ENCODE results near the gene HTT. TPM values are rescaled to one million over a fixed set of nuclear protein-coding genes. Genes with fewer than 3 reads are reported as not detected.

The HTT gene
- total RNA-seq, 1 donor from 2014 or later: 32.5 TPM

DNA sequence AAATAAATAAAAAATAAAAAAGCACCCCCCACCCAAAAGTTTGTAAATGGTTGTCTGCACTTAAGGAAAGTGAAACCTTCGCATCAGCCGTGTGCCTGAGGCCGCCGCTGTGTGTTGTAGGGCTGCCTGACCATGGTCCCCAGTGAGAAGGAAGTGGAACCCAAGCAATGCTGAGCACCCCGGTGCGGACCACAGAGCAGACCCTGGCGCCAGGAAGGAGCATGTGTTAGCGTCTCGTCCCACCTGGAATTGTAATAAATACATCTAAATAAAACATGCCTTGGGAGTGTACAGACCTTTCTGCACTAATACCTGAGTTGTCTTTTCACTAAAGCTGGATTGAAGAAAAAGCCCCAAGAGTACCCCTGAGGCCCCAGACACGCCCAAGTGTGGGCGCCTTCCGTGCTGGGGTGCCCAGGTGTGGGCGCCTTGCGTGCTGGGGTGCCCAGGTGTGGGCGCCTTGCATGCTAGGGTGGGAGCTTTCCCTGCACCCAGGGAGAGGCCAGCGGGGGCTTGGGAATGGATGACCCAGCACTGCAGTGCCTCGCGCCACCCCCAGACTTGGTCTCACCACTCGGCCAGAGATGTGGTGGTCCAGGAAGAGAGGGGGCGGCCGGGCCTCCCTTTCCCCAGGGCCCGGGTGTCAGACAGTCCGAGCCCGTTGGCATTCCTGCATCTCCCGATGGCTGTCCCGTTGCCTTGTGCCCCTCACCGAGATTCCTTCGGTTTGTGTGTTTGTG, 33.9 kb upstream of the HTT start:
- H3K4me3 ChIP-seq (ENCODE audit: low read depth, low read length): peak overlapping the region; percentile 60
- TF ChIP-seq, protein P1, sequence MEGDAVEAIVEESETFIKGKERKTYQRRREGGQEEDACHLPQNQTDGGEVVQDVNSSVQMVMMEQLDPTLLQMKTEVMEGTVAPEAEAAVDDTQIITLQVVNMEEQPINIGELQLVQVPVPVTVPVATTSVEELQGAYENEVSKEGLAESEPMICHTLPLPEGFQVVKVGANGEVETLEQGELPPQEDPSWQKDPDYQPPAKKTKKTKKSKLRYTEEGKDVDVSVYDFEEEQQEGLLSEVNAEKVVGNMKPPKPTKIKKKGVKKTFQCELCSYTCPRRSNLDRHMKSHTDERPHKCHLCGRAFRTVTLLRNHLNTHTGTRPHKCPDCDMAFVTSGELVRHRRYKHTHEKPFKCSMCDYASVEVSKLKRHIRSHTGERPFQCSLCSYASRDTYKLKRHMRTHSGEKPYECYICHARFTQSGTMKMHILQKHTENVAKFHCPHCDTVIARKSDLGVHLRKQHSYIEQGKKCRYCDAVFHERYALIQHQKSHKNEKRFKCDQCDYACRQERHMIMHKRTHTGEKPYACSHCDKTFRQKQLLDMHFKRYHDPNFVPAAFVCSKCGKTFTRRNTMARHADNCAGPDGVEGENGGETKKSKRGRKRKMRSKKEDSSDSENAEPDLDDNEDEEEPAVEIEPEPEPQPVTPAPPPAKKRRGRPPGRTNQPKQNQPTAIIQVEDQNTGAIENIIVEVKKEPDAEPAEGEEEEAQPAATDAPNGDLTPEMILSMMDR (conservative IDR thresholded peaks at IDR 0.05; ENCODE audit: low read depth, low read length): no peak
- no peak for DNase-seq (ENCODE audit: low read depth)

DNA sequence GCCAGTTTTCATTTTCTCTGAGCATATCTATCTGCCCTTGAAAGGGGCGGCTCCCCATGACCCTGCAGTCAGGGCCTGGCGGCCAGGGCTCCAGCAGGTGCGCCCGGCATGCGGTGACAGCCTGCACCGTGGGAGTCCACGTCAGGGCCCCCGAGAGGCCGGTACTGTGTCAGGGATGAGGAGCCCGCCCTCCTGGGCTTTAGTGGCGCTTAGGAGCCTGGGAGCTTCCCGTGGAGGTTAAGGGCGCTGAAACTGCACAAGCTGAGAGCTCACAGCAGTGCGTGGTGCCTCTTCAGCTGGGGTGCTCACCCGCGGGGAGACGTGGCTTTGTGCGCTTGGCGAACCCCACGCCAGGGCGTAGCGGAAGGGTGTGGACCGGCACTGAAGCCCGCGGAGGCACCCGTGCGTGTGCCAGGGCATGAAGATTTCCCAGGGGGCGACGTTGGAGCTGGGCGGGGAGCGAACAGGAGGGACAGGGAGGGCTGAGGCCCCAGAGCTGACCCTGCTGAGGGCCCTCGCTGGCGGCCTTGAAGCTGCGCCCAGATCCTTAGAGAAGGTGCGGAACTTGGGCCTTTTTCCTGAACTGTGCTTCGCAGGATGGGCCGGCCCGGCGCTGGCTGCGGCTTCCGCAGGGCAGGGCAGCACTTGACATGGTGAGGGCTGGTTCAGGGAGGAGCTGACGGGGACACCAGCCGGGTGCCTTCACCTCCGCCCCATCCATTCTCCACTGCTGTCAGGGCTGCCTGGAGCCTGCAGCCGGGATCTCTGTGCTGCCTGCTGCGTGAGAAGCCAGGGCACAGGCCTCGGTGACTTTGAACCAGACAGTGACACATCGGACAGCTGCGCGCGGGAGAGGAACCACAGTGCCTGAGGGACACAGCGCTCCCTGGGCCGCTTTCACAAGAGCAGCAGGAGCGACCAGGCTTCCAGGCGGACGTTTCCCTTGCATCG, 33.0 kb upstream of the HTT start:
- H3K4me3 ChIP-seq (ENCODE audit: low read depth, low read length): peak overlapping the region; percentile 60
- DNase-seq (ENCODE audit: low read depth): no peak
- TF ChIP-seq, protein P1 (conservative IDR thresholded peaks at IDR 0.05; ENCODE audit: low read depth, low read length): no peak

DNA sequence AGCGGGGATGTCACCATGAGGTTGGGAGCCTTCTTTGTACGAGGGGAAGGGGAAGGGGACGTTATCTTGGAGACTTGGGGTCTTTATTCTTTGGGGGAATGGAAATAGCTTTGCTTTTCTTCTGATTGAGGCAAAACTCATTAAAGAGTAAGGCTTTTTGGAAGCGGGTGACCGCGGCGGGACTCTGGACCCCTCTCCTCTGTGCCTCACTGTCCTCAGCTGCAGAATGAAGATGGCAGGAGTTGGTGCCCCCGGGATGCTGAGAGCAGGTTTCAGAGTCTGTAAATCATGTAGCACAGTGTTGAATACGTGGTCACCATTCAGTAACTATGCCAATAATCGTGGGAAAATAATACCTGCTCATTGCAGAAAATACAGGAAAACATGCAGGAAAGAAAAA, 32.3 kb upstream of the HTT start:
- peak overlapping the region; percentile 60 for H3K4me3 ChIP-seq (ENCODE audit: low read depth, low read length)
- DNase-seq (ENCODE audit: low read depth): no peak
- TF ChIP-seq, protein P1 (conservative IDR thresholded peaks at IDR 0.05; ENCODE audit: low read depth, low read length): no peak

DNA sequence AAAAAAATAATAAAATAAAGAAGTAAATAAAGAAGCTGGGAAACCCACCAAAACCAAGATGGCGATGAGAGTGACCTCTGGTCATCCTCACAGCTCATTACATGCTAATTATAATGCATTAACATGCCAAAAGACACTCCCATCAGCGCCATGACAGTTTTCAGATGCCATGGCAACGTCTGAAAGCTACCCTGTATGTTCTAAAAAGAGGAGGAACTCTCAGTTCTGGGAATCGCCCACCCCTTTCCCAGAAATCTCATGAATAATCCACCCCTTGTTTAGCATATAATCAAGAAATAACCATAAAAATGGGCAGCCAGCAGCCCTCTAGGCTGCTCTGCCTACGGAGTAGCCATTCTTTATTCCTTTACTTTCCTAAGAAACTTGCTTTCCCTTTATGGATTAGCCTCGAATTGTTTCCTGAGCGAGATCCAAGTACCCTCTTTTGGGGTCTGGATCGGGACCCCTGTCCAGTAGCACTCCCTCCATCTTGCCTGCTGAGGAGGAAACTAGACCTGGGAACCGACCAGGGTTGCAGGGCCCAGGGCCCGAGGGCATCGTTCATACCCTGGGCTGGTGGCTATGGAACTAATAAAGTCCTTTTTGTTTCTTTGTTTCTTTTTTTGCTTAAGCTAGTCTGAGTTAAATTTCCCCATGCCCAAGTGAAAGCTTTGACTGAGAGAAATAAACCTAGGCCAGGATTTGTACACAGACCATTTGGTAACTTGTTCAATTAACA, 31.0 kb upstream of the HTT start:
- TF ChIP-seq, protein P1 (conservative IDR thresholded peaks at IDR 0.05; ENCODE audit: low read depth, low read length): no peak
- DNase-seq (ENCODE audit: low read depth): no peak

DNA sequence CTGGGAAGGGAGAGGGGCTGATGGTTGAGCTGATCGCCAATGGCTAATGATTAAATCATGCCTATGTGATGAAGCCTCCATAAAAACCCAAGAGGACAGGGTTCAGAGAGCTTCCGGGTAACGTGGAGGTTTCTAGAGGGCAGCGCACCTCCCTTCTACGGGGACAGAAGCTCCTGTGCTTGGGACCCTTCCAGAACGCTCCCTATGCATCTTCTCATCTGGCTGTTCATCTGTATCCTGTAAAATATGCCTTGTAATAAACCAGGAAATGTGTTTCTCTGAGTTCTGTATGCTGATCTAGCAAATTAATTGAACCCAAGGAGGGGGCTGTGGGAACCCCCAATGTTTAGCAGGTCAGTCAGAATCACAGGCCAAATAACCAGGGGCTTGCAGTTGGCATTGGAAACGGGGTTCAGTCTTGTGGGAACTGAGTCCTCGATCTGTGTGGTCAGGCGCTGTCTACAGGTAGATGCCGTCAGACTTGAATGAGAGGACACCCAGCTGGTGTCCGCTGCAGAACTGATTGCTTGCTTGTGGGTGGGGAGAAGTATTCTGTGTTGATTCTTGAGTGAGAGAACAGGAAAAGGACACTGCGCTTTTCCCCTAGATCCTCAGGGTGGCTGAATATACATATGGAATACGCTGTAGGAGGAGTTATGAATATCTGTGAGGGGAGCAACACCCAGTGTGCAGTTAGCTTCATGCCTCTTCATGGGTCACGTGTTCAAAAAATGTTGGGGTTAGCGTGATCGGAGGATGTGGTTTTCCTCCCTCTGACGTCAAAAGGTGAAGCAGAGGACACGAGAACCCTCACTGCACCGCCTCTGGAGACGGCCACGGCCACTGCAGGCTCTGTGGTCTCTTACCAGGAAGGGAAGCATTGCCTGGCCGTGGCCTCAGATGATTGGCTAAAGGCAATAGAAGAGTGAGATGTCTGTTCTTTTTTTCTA, 29.3 kb upstream of the HTT start:
- no peak overlapping the region for H3K4me3 ChIP-seq (ENCODE audit: low read depth, low read length)
- DNase-seq (ENCODE audit: low read depth): no peak
- TF ChIP-seq, protein P1 (conservative IDR thresholded peaks at IDR 0.05; ENCODE audit: low read depth, low read length): no peak

More for the DNA sequence above, 31.0 kb upstream of the HTT start:
- H3K4me3 ChIP-seq (ENCODE audit: low read depth, low read length): no peak overlapping the region

DNA sequence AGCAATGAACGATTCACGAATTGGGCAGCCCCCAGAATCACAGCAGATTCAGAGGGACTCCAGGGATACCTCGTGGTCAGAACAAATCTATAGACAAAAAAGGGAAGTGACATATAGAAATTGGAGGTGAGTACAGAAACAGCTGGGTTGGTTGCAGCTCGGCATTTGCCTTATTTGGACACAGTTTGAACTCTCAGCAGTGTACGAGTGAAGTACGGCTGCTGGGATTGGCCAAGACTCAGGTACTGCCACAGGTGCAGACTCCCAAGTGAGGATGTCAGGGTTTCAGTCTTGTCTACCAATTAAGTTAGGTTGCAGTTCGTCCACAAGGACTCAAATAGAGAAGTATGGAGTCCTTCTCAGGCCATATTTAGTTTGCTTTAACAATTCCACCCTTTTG, 28.3 kb upstream of the HTT start:
- no peak overlapping the region for H3K4me3 ChIP-seq (ENCODE audit: low read depth, low read length)

More for the DNA sequence above, 28.3 kb upstream of the HTT start:
- TF ChIP-seq, protein P1 (conservative IDR thresholded peaks at IDR 0.05; ENCODE audit: low read depth, low read length): no peak
- no peak for DNase-seq (ENCODE audit: low read depth)

Measured in epithelial cell of proximal tubule (primary cell).